GM21360 (cell line): Measurements from ENCODE around the gene SMURF2.
"Not testable (repeated sequence)": the region's sequence is repeated elsewhere in the genome, so short reads cannot be mapped to it uniquely, and the experiment has no call there.

ENCODE experiments used
- ATAC-seq: cut with Tn5 transposase; IDR thresholded peaks from one replicate; pipeline ENCODE4 v1.9.1; 2021; ENCODE audit warnings: mild to moderate bottlenecking, moderate library complexity; ENCODE audit not compliant: unreplicated experiment

Gene SMURF2

DNA sequence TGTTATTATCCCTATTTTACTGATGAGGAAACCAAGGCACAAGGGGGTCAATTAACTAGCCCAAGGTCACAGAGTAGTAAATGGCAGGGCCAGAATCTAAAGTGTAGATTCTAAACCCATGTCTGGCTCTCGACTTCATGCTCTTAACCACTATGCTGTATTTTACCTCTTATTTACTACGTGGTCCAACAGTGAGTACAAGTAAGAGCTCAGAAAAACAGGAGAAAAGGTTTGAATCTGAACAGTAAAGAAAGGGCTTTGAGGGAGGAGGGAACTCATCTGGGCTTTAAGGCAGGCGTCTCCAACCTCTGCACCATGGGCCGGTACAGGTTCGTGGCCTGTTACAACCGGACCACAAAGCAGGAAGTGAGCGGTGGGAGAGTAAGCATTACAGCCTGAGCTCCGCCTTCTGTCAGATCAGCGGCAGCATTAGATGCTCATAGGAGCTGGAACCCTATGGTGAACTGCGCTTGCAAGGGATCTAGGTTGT, 62.9 kb downstream of the SMURF2 start:
- no peak for ATAC-seq

DNA sequence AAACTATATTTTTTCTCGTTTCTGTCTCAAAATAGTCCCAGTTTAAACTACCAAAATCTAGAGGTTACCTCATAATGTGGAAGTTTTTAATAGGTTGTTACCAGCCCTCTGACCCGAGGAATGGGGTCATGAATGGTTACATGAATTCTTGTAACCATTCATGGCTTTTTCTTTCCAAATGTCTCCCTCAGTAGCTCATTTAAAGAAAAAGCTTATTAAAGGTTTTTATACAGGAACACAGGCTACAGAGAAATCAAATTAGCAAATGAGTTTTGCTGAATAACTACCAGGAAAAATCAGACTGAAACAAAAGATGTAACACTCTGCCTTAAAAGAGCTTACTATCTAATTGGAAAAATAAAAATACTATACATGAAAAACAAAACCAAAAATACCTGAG, 63.4 kb downstream of the SMURF2 start:
- ATAC-seq, result no peak

DNA sequence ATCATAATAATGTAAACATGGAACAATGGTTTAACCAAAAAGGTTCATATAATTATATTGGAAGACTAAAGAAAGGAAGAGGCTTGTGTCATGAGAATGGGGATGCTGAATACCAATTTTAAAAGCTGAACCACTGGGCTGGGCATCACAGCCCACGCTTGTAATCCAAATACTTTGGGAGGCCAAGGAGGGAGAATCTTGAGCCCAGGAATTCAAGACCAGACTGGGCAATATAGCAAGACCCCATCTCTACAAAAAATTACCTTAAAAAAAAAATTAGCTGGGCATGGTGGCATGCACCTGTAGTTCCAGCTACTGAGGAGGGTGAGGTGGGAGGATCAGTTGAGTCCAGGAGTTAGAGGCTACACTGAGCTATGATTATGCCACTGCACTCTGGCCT, 65.1 kb downstream of the SMURF2 start:
- ATAC-seq, result no peak

DNA sequence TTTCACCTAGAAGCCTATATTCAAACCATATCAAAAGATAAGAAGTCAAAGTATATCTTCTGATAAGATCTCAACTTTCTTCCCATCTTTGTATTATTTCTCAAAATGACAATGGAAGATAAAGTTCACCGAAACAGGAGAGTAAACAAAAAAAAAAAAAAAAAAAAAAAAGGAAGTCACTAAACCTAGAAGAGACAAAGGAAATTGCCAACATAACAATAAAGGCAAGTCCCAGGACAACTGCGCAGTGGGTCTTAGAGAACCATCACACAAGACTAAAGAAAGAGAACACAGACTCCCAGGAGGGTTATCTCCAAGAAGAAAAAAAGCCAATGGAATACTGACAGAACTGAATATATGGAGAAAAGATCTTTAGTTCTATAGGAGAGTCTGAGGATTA, 65.7 kb downstream of the SMURF2 start:
- ATAC-seq, result no peak

DNA sequence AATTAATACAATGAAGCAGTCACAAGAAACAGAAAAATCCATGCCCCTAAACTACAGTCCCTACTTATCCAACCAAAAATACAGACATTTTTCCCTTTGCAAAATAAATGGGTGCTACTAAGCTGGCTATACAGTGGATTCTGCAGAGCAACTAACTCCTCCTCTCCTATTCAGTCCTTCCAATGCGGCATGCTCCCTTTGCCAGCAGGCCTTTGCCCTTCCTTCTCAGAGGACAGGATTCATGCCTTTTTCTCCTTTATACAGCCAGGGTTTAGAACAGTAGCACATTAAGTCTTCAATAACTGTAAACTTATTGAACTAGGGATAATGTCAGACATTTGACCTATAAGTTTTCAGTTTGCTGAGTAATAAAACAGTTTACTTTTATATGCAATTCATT, 70.2 kb downstream of the SMURF2 start:
- no peak for ATAC-seq

DNA sequence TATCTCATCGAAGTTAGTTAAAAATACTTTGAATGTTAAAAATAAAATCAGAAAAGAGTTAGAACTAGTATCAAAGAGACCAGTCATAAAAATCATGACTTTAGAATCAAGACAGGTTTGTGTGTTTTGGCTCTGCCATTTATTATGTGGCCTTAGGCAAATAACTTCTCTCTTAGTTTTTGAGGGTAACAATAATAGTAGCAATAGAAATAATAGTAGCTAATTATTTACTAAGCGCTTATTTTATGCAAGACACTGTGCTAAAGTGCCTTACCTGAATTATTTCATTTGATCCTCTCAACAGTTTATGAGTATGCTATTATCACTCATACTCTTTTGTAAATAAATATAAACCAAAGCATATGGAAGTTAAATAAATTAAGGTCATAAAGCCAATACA, 77.0 kb downstream of the SMURF2 start:
- ATAC-seq, result no peak

DNA sequence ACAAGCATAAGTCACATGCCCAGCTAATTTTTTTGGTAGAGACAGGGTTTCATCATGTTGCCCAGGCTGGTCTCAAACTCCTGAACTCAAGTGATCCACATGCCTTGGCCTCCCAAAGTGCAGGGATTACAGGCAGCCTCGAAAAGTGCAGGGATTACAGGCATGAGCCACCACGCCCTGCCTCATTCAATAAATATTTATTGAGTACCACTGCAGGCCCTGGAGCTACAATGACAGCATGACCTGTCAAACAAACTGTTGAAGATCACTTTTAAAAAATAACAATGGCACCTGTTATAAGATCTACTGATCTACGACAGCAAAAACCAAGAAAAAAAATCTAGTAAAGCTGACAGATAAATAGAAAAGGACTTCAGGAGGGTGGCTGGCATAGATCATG, 79.1 kb downstream of the SMURF2 start:
- ATAC-seq, result no peak

DNA sequence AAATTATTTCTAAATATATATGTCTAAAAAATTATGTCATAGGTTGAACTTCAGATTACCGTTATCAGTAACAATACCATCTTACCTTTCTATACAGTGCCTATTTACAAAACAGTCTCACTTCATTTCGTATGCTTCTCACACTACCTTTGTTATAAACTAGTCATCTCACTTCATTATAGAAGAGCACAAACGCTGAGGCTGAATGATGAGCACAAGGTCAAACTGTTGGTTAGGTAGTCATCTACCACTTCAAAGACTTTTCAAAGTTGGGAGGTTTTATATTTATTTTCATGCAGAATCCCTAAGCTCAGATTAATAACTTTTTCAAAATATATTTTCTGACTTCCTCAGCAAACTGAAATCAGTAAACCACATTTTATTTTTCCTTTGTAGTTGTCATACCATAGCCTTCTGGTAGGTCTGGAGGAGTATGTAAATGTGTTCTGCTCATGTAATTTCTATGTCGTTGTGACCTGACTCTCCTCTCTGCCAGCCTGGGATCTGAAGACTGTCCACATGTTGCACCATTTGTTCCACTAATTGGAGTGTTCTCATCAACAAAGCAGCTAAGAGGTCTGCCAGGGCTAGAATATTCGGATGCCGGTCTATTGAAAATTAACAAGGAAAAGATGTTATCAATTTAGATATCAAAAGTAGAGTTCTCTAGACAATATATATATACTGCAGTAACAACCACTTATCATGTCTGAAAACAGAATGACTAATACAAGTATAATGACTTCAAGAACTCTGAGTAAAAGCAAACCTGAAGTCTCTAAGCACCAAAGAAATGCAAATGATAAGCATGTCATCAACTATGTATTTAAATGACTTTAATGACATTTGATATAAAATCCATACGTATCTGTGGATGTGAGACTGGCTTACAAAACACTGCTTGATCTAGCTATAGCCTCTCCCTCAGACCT, 81.5 kb downstream of the SMURF2 start:
- ATAC-seq, result no peak

DNA sequence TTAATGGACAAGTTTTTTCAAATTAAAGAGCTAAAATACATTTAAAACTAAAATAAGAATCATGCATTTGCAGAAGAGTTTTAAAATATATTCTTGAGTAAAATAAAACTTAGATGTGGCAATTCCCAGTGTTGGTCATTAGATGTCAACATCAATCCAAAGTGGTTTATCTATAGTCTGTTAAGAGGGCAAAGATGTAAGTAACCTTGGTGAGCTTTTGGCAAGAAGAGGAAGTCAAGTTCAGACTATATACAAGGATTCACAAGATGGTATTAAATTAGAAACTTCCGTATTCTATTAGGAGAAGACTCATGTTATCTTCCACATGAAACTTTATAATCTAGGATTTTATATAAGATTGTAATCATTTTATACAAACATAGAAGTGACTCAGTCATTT, 82.2 kb downstream of the SMURF2 start:
- ATAC-seq, result no peak

DNA sequence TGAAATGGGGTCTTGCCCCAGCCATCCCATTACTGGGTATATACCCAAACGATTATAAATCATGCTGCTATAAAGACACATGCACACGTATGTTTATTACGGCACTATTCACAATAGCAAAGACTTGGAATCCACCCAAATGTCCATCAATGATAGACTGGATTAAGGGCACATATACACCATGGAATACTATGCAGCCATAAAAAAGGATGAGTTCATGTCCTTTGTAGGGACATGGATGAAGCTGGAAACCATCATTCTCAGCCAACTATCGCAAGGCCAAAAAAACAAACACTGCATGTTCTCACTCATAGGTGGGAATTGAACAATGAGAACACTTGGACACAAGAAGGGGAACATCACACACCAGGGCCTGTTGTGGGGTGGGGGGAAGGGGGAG, 85.1 kb downstream of the SMURF2 start:
- ATAC-seq, result not testable (repeated sequence)

DNA sequence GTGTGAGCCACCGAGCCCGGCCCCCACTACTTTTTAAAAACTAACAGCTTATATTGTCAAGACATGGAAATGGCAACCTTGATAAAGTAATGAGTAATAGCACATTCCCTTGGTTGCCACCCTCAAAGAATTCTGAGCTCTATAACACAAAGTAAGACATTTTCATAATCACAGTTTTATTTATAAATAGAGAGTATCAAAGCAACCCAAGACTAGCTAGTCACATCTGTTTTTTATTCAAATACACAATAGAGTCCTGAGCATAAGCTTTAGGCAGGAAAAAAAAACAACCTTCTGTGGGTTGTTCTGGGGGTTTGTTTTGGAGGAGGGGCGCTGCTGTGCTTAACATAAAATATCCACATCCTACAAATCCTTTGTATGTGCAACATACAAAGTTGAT, 86.7 kb downstream of the SMURF2 start:
- ATAC-seq, result no peak

DNA sequence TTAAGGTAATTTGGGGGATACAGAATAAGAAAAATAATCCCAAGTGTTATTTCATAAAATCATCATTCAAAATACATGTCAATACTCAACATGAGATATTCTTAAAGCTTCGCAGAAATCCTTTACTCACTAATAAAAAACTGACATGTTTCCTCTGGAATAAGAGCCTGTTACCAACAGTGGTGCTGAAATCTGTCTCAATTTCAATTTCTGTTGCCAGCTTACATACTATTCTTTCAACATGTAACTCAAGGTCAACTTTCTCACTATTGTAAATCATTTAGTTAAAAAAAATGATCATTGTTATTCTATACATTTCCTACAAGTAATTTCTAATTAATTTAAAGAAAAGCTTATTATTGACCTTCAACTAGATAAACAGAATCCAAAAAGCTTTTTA, 87.5 kb downstream of the SMURF2 start:
- ATAC-seq, result no peak

DNA sequence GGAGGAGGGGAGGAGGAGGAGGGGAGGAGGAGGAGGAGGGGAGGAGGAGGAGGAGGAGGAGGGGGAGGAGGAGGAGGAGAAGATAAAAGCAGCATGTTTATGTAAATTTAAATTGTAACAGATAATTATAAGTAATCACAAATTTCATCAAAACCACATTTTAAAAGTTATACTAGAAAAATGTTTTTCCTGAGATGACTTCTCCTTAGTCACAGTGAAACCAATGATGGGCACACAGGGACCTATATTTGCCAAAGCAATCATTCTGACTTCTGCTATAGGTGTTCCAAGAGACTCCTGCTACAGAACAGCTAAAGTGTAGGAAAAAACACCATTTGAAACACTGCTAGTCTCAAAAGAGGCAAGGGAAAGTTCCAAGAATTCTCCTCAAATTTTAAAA, 88.9 kb downstream of the SMURF2 start:
- ATAC-seq, result no peak

DNA sequence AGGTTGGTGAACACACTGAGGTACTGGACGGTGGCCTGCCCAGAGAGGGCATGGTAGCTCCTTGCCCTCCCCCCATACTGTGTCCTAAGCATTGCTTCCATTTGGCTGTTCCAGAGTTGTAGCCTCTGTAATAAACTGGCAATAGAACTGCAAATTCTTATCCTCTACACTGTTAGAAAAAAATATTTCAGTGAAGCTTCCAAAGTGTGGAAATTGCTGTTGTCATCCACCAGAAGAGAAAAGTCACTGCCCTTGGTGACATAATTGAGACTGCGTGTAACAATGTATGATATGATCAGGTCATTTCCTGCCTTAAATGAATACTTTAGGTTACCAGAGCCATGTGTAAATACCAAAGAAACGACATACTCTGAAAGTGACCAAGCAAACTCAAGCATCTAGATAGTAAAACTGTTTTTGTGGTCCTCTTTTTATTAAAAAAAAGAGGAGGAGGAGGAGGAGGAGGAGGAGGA, 89.4 kb downstream of the SMURF2 start:
- no peak for ATAC-seq

DNA sequence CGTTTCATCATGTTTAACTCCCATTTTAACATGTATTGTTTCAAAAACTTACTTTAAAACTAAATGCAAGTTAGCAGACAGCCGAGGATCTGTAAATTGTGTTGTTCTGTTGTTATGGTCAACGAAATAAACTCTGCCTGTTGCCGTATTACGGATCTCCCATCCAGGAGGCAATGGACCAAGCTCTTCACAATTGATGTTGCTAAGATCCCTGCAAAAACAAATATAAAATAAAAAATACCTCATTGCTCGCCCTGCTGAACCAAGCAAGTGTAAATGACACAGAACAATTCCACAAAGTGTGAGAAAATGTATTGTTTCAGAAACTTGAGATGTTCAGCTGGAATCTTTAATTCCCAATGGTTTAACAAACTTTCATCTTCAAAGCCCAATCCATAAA, 90.4 kb downstream of the SMURF2 start:
- no peak for ATAC-seq

DNA sequence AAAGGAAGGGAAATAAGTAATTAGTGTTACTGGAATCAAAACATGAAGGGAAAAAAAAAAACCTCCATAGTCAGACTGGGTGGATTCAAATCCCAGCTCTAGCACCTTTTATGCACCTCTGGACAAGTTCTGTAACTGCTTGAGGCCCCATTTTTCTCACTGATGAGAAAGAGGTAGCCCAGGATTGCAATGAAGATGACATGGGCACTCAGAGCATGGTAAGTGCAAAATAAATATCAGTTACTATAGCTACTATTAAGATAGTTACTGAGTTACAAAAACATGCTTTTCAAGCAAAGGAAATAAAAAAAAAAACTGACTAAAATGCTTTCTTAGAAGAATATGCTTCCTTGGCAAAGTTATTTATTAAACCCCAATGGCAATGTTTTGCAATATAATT, 96.5 kb downstream of the SMURF2 start:
- ATAC-seq, result no peak

DNA sequence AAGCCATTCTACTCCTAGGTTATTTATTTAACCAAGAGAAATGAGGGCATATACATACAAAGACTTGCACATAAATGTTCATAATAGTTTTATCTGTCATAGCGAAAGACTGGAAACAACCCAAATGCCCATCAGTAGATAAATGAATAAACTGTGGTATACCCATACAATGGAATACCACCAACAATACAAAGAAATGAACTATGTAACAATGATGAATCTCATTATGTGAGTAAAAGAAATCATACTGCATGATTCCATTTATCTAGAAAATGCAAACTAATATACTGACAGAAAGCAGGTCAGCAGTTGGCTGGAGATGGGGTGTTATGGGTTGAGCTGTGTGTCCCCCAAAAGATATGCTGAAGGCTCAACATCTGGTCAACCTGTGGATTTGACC, 98.0 kb downstream of the SMURF2 start:
- ATAC-seq, result no peak

DNA sequence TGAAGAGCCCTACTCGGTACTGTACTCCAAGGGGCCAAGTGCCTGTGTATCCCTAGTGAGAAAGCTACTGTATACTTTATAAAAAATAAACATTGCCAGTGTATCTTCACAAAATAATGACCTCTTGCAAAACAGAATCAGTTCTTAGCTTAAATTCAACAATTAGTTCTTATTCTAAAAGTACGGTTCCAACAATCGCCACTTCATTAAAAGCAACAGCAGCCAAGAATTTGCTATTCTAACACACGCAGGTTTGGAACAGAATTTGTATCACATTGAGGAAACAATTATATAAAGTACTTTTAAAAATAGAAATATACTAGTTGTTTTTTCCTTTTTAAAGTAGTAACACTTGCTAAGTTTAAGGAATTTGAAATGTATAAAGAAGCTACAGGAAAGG, 106.8 kb downstream of the SMURF2 start:
- ATAC-seq, result no peak

DNA sequence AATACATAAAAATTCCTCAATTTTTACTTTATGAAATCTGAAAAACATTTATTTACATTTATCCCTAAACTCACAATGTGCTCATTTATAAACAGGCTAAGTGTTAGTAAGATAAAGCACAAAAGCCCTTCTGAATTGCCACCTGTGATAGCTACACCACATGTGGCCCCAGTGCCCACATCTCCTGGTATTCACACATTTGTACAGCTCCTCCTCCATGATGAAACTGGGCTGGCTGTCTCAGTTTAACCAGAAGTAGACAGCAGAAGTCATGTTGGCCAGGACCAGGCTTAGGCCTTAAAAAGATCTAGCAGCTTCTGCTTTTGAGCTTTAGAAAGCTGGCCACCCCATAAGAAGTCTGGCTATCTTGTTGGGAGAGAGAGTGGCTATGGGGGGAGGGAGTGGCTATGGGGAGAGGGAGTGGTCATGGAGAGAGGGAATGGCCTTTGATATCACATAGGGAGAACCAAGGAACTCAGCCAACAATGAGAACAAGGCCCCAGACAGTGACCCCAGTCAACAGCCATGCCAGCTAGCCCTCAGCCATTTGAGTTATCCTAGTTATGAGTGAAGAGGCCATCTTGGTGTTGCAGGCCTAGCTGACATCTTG, 108.0 kb downstream of the SMURF2 start:
- ATAC-seq, result no peak

DNA sequence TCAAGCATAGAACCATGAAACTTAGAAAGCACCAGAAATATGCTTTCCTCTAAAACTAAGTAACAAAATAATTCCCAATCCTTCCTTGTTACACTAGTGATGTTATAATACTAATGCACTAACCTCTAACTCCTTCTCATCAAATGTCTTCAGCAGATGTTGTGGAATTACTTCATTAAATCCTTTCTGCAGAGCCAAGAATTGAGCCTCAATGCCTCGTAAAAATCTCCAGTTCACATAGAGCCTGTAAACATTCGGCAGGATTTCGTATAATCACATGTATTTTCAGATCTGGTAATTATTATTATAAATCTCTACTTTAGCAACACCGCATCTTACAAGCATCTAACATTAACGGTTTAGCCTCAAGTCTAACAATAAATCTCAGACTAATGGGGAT, 110.6 kb downstream of the SMURF2 start:
- ATAC-seq, result no peak

DNA sequence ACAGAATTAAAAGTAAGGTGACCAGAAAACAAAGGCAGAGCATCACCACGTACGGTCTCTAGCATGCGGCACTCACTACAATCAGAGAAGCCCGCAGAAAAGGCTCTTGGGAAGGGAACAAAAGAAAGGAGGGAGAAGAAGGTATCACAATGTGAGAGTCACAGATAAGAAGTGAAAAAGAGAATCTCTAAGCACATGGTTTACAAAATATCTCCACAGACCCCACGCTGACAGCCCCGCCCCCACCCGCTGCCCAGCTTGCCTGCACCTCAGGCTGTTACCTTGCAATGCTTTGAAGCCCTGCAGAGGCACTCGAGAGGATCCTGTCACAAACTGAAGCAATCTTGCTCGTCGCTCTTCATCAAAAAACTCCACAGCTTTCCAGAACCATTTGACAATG, 114.8 kb downstream of the SMURF2 start:
- ATAC-seq, result no peak

DNA sequence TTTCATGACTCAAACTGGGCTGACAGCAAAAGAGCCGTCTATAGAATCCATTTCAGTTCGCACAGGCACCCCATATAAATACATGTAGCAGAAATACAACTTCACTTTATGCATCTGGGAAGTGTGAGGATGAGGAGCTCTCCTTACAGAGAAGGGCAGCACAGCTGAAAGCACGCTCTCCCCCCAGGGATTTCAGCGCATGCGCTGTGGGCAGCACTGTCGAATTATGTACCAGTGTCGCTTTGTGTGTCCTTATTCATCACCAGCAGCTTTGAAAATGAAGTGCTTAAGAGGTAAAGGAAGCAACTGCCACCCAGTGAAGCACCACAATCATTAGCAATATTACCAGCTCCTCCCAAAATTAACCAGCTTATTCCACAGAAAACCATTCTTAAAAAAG, 115.4 kb downstream of the SMURF2 start:
- no peak for ATAC-seq
